HCT116 (cell line): ENCODE measurements around the gene CUX1.

Experiments
- EZH2 ChIP-seq: fragments of 200-600 bp; sonication (generic); IDR thresholded peaks from 2 replicates; pipeline ENCODE4 v1.6.1; 2017; ENCODE audit warnings: antibody characterized with exemption, mixed run types
- EZH2phosphoT487 ChIP-seq: fragments of 200-600 bp; IDR thresholded peaks from 2 replicates; pipeline ENCODE4 v1.6.1; 2018; ENCODE audit warnings: antibody characterized with exemption, borderline replicate concordance
- JUND ChIP-seq: IDR thresholded peaks from 2 replicates; pipeline ENCODE4 v1.6.1; 2012
- POLR2A ChIP-seq: IDR thresholded peaks from 2 replicates; pipeline ENCODE4 v1.7.0; 2011; ENCODE audit warnings: borderline replicate concordance; ENCODE audit not compliant: insufficient read depth, insufficient read length; ENCODE audit errors: extremely low read depth
- POLR2AphosphoS5 ChIP-seq: IDR thresholded peaks from 2 replicates; pipeline ENCODE4 v1.6.1; 2011; ENCODE audit warnings: mild to moderate bottlenecking, low read depth, low read length, moderate library complexity
- SIN3A ChIP-seq: IDR thresholded peaks from 2 replicates; pipeline ENCODE4 v1.6.1; 2012; ENCODE audit warnings: low read depth
- YY1 ChIP-seq: IDR thresholded peaks from 2 replicates; pipeline ENCODE4 v1.6.1; 2011; ENCODE audit warnings: low read length, low read depth, moderate library complexity, mild to moderate bottlenecking; ENCODE audit not compliant: insufficient replicate concordance; ENCODE audit errors: extremely low read depth
- ZNF274 ChIP-seq: fragments of 200-500 bp; sonication (Bioruptor generic); IDR thresholded peaks from 2 replicates; pipeline ENCODE4 v1.6.1; 2014; ENCODE audit warnings: mild to moderate bottlenecking, low read depth, low read length, inconsistent platforms
- TF ChIP-seq, protein P1 (sequence below), 3 experiments: fragments of 200-600 bp in 1 of 3; sonication (generic) in 1 of 3; IDR thresholded peaks in 2 of 3; conservative IDR thresholded peaks in 1 of 3; 2 replicates each; pipeline ENCODE4 v1.5.1; 2012 to 2017; ENCODE audit warnings: low read depth in 2 of 3, low read length in 2 of 3, antibody characterized with exemption in 1 of 3, borderline replicate concordance in 1 of 3, control low read depth in 1 of 3, mild to moderate bottlenecking in 1 of 3, mixed read lengths in 1 of 3, mixed run types in 1 of 3, moderate library complexity in 1 of 3; ENCODE audit not compliant: insufficient read depth in 1 of 3
- TF ChIP-seq, protein P2 (sequence below): IDR thresholded peaks from 2 replicates; pipeline ENCODE4 v1.6.1; 2012; ENCODE audit warnings: low read depth
- TF ChIP-seq, protein P3 (sequence below): IDR thresholded peaks from 2 replicates; pipeline ENCODE4 v1.6.1; 2012
- TF ChIP-seq, protein P4 (sequence below): IDR thresholded peaks from 2 replicates; pipeline ENCODE4 v1.6.1; 2012

DNA sequence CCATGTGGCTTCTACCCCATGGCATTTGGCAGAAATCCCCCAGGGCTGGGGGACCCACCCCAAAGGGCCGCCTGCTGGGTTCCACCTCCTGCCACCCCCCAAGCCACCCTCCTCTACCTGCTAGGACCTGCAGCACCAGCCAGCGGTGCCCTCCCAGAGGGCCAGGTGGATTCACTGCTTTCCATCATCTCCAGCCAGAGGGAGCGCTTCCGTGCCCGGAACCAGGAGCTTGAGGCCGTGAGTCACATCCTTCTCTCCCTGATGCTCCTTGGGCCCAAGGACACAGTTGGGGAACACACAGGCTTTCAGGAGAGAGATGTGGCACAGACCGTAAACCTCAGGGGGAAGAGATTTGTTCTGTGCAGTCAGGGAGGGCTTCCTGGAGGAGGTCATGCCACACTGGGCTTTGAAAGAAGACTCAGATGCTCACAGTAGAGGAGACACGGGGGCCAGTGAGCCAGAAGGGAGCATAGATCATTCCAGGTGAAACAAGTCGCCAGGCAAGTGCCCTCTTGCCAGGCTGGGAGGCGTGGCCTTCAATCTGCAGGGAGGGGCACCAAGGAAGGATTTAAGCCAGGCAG is 457.8 kb downstream of the CUX1 start:
- no peak for TF ChIP-seq JUND
- TF ChIP-seq, protein P1, sequence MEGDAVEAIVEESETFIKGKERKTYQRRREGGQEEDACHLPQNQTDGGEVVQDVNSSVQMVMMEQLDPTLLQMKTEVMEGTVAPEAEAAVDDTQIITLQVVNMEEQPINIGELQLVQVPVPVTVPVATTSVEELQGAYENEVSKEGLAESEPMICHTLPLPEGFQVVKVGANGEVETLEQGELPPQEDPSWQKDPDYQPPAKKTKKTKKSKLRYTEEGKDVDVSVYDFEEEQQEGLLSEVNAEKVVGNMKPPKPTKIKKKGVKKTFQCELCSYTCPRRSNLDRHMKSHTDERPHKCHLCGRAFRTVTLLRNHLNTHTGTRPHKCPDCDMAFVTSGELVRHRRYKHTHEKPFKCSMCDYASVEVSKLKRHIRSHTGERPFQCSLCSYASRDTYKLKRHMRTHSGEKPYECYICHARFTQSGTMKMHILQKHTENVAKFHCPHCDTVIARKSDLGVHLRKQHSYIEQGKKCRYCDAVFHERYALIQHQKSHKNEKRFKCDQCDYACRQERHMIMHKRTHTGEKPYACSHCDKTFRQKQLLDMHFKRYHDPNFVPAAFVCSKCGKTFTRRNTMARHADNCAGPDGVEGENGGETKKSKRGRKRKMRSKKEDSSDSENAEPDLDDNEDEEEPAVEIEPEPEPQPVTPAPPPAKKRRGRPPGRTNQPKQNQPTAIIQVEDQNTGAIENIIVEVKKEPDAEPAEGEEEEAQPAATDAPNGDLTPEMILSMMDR (IDR thresholded peaks at IDR 0.05 in 2 of 3, conservative IDR thresholded peaks at IDR 0.05 in 1 of 3; ENCODE audit: borderline replicate concordance in 1 of 3, insufficient read depth in 1 of 3, low read depth in 2 of 3, low read length in 2 of 3), result no peak
- TF ChIP-seq SIN3A, result no peak
- TF ChIP-seq YY1, result no peak
- TF ChIP-seq, protein P2, sequence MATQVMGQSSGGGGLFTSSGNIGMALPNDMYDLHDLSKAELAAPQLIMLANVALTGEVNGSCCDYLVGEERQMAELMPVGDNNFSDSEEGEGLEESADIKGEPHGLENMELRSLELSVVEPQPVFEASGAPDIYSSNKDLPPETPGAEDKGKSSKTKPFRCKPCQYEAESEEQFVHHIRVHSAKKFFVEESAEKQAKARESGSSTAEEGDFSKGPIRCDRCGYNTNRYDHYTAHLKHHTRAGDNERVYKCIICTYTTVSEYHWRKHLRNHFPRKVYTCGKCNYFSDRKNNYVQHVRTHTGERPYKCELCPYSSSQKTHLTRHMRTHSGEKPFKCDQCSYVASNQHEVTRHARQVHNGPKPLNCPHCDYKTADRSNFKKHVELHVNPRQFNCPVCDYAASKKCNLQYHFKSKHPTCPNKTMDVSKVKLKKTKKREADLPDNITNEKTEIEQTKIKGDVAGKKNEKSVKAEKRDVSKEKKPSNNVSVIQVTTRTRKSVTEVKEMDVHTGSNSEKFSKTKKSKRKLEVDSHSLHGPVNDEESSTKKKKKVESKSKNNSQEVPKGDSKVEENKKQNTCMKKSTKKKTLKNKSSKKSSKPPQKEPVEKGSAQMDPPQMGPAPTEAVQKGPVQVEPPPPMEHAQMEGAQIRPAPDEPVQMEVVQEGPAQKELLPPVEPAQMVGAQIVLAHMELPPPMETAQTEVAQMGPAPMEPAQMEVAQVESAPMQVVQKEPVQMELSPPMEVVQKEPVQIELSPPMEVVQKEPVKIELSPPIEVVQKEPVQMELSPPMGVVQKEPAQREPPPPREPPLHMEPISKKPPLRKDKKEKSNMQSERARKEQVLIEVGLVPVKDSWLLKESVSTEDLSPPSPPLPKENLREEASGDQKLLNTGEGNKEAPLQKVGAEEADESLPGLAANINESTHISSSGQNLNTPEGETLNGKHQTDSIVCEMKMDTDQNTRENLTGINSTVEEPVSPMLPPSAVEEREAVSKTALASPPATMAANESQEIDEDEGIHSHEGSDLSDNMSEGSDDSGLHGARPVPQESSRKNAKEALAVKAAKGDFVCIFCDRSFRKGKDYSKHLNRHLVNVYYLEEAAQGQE, result no peak
- no peak for TF ChIP-seq EZH2
- TF ChIP-seq POLR2A, result no peak
- TF ChIP-seq POLR2AphosphoS5, result no peak
- no peak for TF ChIP-seq ZNF274
- TF ChIP-seq, protein P3, sequence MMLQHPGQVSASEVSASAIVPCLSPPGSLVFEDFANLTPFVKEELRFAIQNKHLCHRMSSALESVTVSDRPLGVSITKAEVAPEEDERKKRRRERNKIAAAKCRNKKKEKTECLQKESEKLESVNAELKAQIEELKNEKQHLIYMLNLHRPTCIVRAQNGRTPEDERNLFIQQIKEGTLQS, result no peak
- no peak for TF ChIP-seq EZH2phosphoT487
- TF ChIP-seq, protein P4, sequence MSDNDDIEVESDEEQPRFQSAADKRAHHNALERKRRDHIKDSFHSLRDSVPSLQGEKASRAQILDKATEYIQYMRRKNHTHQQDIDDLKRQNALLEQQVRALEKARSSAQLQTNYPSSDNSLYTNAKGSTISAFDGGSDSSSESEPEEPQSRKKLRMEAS, result no peak
